HCT116 (cell line): ENCODE results near the gene FBXO22. TPM values are rescaled to one million over a fixed set of nuclear protein-coding genes. Genes with fewer than 3 reads are reported as not detected.
"Not testable (repeated sequence)": the region's sequence is repeated elsewhere in the genome, so short reads cannot be mapped to it uniquely, and the experiment has no call there.

Source experiments
- ATAC-seq: fragments of 200-7000 bp; cut with Tn5 transposase; 2 replicates; pipeline ENCODE4 v1.9.1; 2020; ENCODE audit warnings: mild to moderate bottlenecking, moderate library complexity
- BruUV-seq: library from RNA; stranded (reverse); fragments of 400-500 nt; replicated peaks from 2 replicates; lab custom pipeline; 2021; lab: Mats Ljungman, UMichigan
- CTCF ChIA-PET: fragments of 300-600 bp; sonication (Branson Sonifier 250); formaldehyde crosslinking; loops from one replicate; lab custom pipeline; 2021; ENCODE audit warnings: antibody characterized with exemption; lab: Charles Lee
- POLR2A ChIA-PET: fragments of 300-600, 350-600 bp; sonication (Branson Sonifier 250); formaldehyde crosslinking; loops from one replicate; lab custom pipeline; 2021; ENCODE audit warnings: antibody characterized with exemption; lab: Charles Lee
- RAD21 ChIA-PET, 2 experiments: fragments of 300-600 bp; sonication (Branson Sonifier 250); formaldehyde crosslinking; loops; one replicate each; lab custom pipeline; 2023; ENCODE audit warnings: low total read pairs in 2 of 2; ENCODE audit not compliant: uncharacterized antibody in 2 of 2, unreplicated experiment in 2 of 2, low non-redundant PET in 1 of 2; lab: Charles Lee
- DNase-seq: peaks from one replicate; pipeline ENCODE4 v3.0.0-alpha.2; 2010; ENCODE audit warnings: low read depth, low spot score
- H2AFZ ChIP-seq: fragments of 200-600 bp; shearing (Covaris generic), sonication (generic); 2 replicates; pipeline ENCODE4 v1.6.1; 2017; ENCODE audit warnings: low read depth, mixed run types, mixed read lengths, antibody characterized with exemption, low read length; ENCODE audit not compliant: poor library complexity, severe bottlenecking
- H3K27ac ChIP-seq: 2 replicates; pipeline ENCODE4 v1.5.1; 2012; ENCODE audit warnings: low read depth, low read length
- H3K27me3 ChIP-seq: fragments of 200-600 bp; sonication (generic); 2 replicates; pipeline ENCODE4 v1.6.1; 2016; ENCODE audit warnings: mixed run types, low read length, mixed read lengths; ENCODE audit not compliant: insufficient read depth
- H3K36me3 ChIP-seq, 2 experiments: fragments of 200-500 bp in 1 of 2; fragments of 200-600 bp in 1 of 2; sonication (Bioruptor generic) in 1 of 2; sonication (generic) in 1 of 2; 2 replicates each; pipeline versions ENCODE4 v1.5.1 to v1.6.1; 2014 to 2016; ENCODE audit warnings: low read length in 2 of 2, inconsistent platforms in 1 of 2, mixed read lengths in 1 of 2, mixed run types in 1 of 2; ENCODE audit not compliant: insufficient read depth in 2 of 2, control insufficient read depth in 1 of 2
- H3K4me1 ChIP-seq, 2 experiments: fragments of 200-600 bp in 1 of 2; sonication (generic) in 1 of 2; 2 replicates each; pipeline versions ENCODE4 v1.5.1 to v1.6.1; 2012 to 2017; ENCODE audit warnings: low read length in 2 of 2, inconsistent platforms in 1 of 2, mild to moderate bottlenecking in 1 of 2, mixed read lengths in 1 of 2, mixed run types in 1 of 2, moderate library complexity in 1 of 2; ENCODE audit not compliant: insufficient read depth in 2 of 2, control insufficient read depth in 1 of 2
- H3K4me2 ChIP-seq: fragments of 200-600 bp; sonication (generic); 2 replicates; pipeline ENCODE4 v1.6.1; 2017; ENCODE audit warnings: mixed run types, low read length, mixed read lengths
- H3K4me3 ChIP-seq, 2 experiments: fragments of 200-600 bp in 1 of 2; sonication (generic) in 1 of 2; replicated peaks in 1 of 2; 2 replicates each; pipeline ENCODE4 v1.5.1; 2011 to 2016; ENCODE audit warnings: low read length in 2 of 2, control low read depth in 1 of 2, low read depth in 1 of 2, mild to moderate bottlenecking in 1 of 2, mixed read lengths in 1 of 2, mixed run types in 1 of 2
- H3K79me2 ChIP-seq: fragments of 200-600 bp; sonication (generic); 2 replicates; pipeline ENCODE4 v1.6.1; 2017; ENCODE audit warnings: mild to moderate bottlenecking, mixed run types, low read length, moderate library complexity, mixed read lengths; ENCODE audit not compliant: insufficient read depth
- H3K9ac ChIP-seq: fragments of 200-600 bp; sonication (generic); 2 replicates; pipeline ENCODE4 v1.6.1; 2016; ENCODE audit warnings: low read length, mixed read lengths
- H3K9me2 ChIP-seq: fragments of 200-600 bp; sonication (generic), shearing (Covaris generic); 2 replicates; pipeline ENCODE4 v1.6.1; 2017; ENCODE audit warnings: mixed run types, mild to moderate bottlenecking, moderate library complexity; ENCODE audit not compliant: insufficient read depth
- H3K9me3 ChIP-seq, 2 experiments: fragments of 200-500 bp in 1 of 2; fragments of 200-600 bp in 1 of 2; sonication (Bioruptor generic) in 1 of 2; sonication (generic) in 1 of 2; 2 replicates each; pipeline ENCODE4 v1.6.1; 2014 to 2017; ENCODE audit warnings: low read length in 2 of 2, mixed read lengths in 2 of 2, inconsistent platforms in 1 of 2, low read depth in 1 of 2, mild to moderate bottlenecking in 1 of 2, mixed run types in 1 of 2, moderate library complexity in 1 of 2; ENCODE audit not compliant: control insufficient read depth in 1 of 2, insufficient read depth in 1 of 2
- H4K20me1 ChIP-seq: fragments of 200-600 bp; sonication (generic), shearing (Covaris generic); 2 replicates; pipeline ENCODE4 v1.6.1; 2017; ENCODE audit warnings: mixed run types, mild to moderate bottlenecking, moderate library complexity; ENCODE audit not compliant: insufficient read depth
- CBX3 ChIP-seq: IDR thresholded peaks from 2 replicates; pipeline ENCODE4 v1.6.1; 2012; ENCODE audit warnings: low read depth
- EZH2 ChIP-seq: fragments of 200-600 bp; sonication (generic); IDR thresholded peaks from 2 replicates; pipeline ENCODE4 v1.6.1; 2017; ENCODE audit warnings: antibody characterized with exemption, mixed run types
- EZH2phosphoT487 ChIP-seq: fragments of 200-600 bp; IDR thresholded peaks from 2 replicates; pipeline ENCODE4 v1.6.1; 2018; ENCODE audit warnings: antibody characterized with exemption, borderline replicate concordance
- JUND ChIP-seq: IDR thresholded peaks from 2 replicates; pipeline ENCODE4 v1.6.1; 2012
- MAX ChIP-seq: IDR thresholded peaks from 2 replicates; pipeline ENCODE4 v1.6.1; 2012
- SIN3A ChIP-seq: IDR thresholded peaks from 2 replicates; pipeline ENCODE4 v1.6.1; 2012; ENCODE audit warnings: low read depth
- SP1 ChIP-seq: IDR thresholded peaks from 2 replicates; pipeline ENCODE4 v1.6.1; 2012; ENCODE audit warnings: low read depth
- SRF ChIP-seq: IDR thresholded peaks from 2 replicates; pipeline ENCODE4 v1.6.1; 2012; ENCODE audit warnings: low read depth
- TCF7L2 ChIP-seq: IDR thresholded peaks from 2 replicates; pipeline ENCODE4 v1.7.0; 2011; ENCODE audit warnings: borderline replicate concordance, inconsistent platforms; ENCODE audit not compliant: insufficient read depth, insufficient read length; ENCODE audit errors: extremely low read depth
- ZFX ChIP-seq: fragments of 450-650 bp; IDR thresholded peaks from 2 replicates; pipeline ENCODE4 v1.6.1; 2017
- ZNF274 ChIP-seq: fragments of 200-500 bp; sonication (Bioruptor generic); IDR thresholded peaks from 2 replicates; pipeline ENCODE4 v1.6.1; 2014; ENCODE audit warnings: mild to moderate bottlenecking, low read depth, low read length, inconsistent platforms
- intact Hi-C: fragments of 100-400 bp; cut with micrococcal nuclease; formaldehyde crosslinking; loops from 2 replicates; pipeline ENCODE4 v1.10.0; 2022
- total RNA-seq: library from RNA; stranded (reverse); gene quantifications from one replicate; pipeline ENCODE4 v1.2.1, GENCODE V29; 2021; ENCODE audit not compliant: unreplicated experiment
- TF ChIP-seq, protein P1 (sequence below), 3 experiments: fragments of 200-600 bp in 1 of 3; sonication (generic) in 1 of 3; IDR thresholded peaks in 2 of 3; conservative IDR thresholded peaks in 1 of 3; 2 replicates each; pipeline ENCODE4 v1.5.1; 2012 to 2017; ENCODE audit warnings: low read depth in 2 of 3, low read length in 2 of 3, antibody characterized with exemption in 1 of 3, borderline replicate concordance in 1 of 3, control low read depth in 1 of 3, mild to moderate bottlenecking in 1 of 3, mixed read lengths in 1 of 3, mixed run types in 1 of 3, moderate library complexity in 1 of 3; ENCODE audit not compliant: insufficient read depth in 1 of 3

FBXO22 gene
- total RNA-seq, 1 experiment from 2014 or later, result 60.3 TPM

- Histone ChIP-seq H3K4me2 (no peak overlapping the region), H3K27me3 (no peaks in the 10 kb centered on the region), H3K9ac (no peak overlapping the region), H3K27ac (no peak overlapping the region), H3K4me3 (no peak overlapping the region), H2AFZ (no peak overlapping the region), H3K9me3 (no peaks in the 10 kb centered on the region), H3K79me2 (no peaks in the 10 kb centered on the region), H3K9me2 (no peaks in the 10 kb centered on the region), H4K20me1 (no peaks in the 10 kb centered on the region), H3K36me3 (no peaks in the 10 kb centered on the region; a peak in 1 of 4 replicates), H3K4me1 (no peaks in the 10 kb centered on the region)
- no peak for TF ChIP-seq JUND
- TF ChIP-seq ZFX, result no peak
- TF ChIP-seq SP1, result no peak
- no peak for TF ChIP-seq CBX3
- no peak for TF ChIP-seq EZH2phosphoT487
- TF ChIP-seq, protein P1, sequence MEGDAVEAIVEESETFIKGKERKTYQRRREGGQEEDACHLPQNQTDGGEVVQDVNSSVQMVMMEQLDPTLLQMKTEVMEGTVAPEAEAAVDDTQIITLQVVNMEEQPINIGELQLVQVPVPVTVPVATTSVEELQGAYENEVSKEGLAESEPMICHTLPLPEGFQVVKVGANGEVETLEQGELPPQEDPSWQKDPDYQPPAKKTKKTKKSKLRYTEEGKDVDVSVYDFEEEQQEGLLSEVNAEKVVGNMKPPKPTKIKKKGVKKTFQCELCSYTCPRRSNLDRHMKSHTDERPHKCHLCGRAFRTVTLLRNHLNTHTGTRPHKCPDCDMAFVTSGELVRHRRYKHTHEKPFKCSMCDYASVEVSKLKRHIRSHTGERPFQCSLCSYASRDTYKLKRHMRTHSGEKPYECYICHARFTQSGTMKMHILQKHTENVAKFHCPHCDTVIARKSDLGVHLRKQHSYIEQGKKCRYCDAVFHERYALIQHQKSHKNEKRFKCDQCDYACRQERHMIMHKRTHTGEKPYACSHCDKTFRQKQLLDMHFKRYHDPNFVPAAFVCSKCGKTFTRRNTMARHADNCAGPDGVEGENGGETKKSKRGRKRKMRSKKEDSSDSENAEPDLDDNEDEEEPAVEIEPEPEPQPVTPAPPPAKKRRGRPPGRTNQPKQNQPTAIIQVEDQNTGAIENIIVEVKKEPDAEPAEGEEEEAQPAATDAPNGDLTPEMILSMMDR (IDR thresholded peaks at IDR 0.05 in 2 of 3, conservative IDR thresholded peaks at IDR 0.05 in 1 of 3; ENCODE audit: borderline replicate concordance in 1 of 3, insufficient read depth in 1 of 3, low read depth in 2 of 3, low read length in 2 of 3), result no peak
- TF ChIP-seq EZH2, result no peak
- no peak for TF ChIP-seq SRF
- TF ChIP-seq TCF7L2, result no peak
- no peak for TF ChIP-seq ZNF274
- TF ChIP-seq SIN3A, result no peak
- TF ChIP-seq MAX, result no peak
- BruUV-seq, result no TSS peak
- ATAC-seq (no peak), DNase-seq (no peak)
- POLR2A ChIA-PET, result no interaction called here
- intact Hi-C loops, result no loop called here
- RAD21 ChIA-PET, result no interaction called here
- CTCF ChIA-PET, result interaction anchor here (1.5 kb wide), 1 partner anchor 52 kb away, joined by 5 read pairs; no protein-coding TSS in a partner anchor
These were observed 34.2 kb upstream of the FBXO22 start for GRCh38 chr15:75869446-75869845.

DNA sequence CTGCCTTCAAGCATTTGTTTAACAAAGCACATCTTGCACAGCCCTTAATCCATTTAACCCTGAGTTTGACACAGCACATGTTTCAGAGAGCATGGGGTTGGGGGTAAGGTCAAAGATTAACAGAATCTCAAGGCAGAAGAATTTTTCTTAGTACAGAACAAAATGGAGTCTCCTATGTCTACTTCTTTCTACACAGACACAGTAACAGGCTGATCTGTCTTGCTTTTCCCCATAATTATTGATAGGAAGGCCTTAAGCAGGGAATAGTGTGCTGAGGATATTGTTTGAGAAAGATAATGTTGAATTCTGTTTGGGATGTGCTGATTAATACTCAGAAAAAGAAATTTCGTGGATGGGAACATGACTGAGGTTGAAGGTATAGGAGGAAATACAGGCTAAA, 32.1 kb upstream of the FBXO22 start:
- POLR2A ChIA-PET, H3K79me2 ChIP-seq, BruUV-seq, H4K20me1 ChIP-seq, DNase-seq, CTCF ChIA-PET, RAD21 ChIA-PET, H3K27ac ChIP-seq, H3K4me3 ChIP-seq, ATAC-seq, H3K9ac ChIP-seq, H3K36me3 ChIP-seq, H2AFZ ChIP-seq, H3K4me1 ChIP-seq, H3K27me3 ChIP-seq, H3K9me2 ChIP-seq, intact Hi-C loops, H3K9me3 ChIP-seq, H3K4me2 ChIP-seq: not testable (repeated sequence)
